SK-N-MC (cell line): Measurements from ENCODE around the gene SPHK2.

Source experiments
- EZH2 ChIP-seq: fragments of 200-600 bp; sonication (generic); IDR thresholded peaks from one replicate; pipeline ENCODE4 v1.6.1; 2017; ENCODE audit warnings: antibody characterized with exemption
- FOXP2 ChIP-seq: optimal IDR thresholded peaks from 2 replicates; pipeline ENCODE3; 2011; ENCODE audit warnings: mild to moderate bottlenecking, moderate library complexity; ENCODE audit not compliant: insufficient read depth; ENCODE audit errors: extremely low read length, control extremely low read depth
- POLR2AphosphoS5 ChIP-seq: IDR thresholded peaks from 2 replicates; pipeline ENCODE4 v1.6.1; 2012; ENCODE audit warnings: mild to moderate bottlenecking, low read depth, low read length, borderline replicate concordance

GRCh38 chr19:48673436-48674100 lies 54.3 kb downstream of the SPHK2 start:
- TF ChIP-seq EZH2 = no peak
- TF ChIP-seq FOXP2 = no peak
- TF ChIP-seq POLR2AphosphoS5 = no peak
